Hepatocyte (in vitro differentiated cells): ENCODE data around the gene SIRPB1.

ENCODE experiments used
- EZH2 ChIP-seq: fragments of 200-600 bp; sonication (generic); IDR thresholded peaks from 2 replicates; pipeline ENCODE4 v1.6.1; 2016; ENCODE audit warnings: antibody characterized with exemption, mild to moderate bottlenecking, borderline replicate concordance
- TF ChIP-seq, protein P1 (sequence below): fragments of 200-600 bp; sonication (generic); IDR thresholded peaks from 2 replicates; pipeline ENCODE4 v1.5.1; 2016; ENCODE audit warnings: antibody characterized with exemption, mild to moderate bottlenecking; ENCODE audit not compliant: poor library complexity

DNA sequence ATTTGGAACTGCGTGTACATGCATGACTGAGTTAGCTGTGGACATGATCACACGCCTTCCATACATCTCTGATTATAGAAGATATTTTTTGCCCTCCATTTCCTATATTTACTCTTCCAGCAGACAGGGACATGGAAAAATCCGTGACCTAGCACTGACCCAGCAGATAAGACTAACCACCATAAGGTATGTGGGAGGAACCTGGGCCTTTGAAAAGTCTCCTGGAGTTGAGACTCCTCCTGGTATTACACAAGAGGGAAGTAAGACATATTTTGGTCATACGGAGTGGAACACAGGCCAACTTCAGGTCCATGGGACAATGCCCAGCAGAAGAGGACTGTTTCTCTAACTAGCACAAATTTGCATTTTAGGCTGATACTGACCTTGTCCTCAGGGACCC, 13.7 kb upstream of the SIRPB1 start:
- TF ChIP-seq, protein P1, sequence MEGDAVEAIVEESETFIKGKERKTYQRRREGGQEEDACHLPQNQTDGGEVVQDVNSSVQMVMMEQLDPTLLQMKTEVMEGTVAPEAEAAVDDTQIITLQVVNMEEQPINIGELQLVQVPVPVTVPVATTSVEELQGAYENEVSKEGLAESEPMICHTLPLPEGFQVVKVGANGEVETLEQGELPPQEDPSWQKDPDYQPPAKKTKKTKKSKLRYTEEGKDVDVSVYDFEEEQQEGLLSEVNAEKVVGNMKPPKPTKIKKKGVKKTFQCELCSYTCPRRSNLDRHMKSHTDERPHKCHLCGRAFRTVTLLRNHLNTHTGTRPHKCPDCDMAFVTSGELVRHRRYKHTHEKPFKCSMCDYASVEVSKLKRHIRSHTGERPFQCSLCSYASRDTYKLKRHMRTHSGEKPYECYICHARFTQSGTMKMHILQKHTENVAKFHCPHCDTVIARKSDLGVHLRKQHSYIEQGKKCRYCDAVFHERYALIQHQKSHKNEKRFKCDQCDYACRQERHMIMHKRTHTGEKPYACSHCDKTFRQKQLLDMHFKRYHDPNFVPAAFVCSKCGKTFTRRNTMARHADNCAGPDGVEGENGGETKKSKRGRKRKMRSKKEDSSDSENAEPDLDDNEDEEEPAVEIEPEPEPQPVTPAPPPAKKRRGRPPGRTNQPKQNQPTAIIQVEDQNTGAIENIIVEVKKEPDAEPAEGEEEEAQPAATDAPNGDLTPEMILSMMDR = no peak
- TF ChIP-seq EZH2 = no peak
